Neural progenitor cell (in vitro differentiated cells): ENCODE measurements around the gene AANAT.

Source experiments
- EZH2 ChIP-seq: fragments of 200-600 bp; sonication (generic); IDR thresholded peaks from 2 replicates; pipeline ENCODE4 v1.6.1; 2017; ENCODE audit warnings: antibody characterized with exemption, mild to moderate bottlenecking, moderate library complexity
- TF ChIP-seq, protein P1 (sequence below): fragments of 200-600 bp; sonication (generic); IDR thresholded peaks from 2 replicates; pipeline ENCODE4 v1.5.1; 2017; ENCODE audit warnings: antibody characterized with exemption, mild to moderate bottlenecking

DNA sequence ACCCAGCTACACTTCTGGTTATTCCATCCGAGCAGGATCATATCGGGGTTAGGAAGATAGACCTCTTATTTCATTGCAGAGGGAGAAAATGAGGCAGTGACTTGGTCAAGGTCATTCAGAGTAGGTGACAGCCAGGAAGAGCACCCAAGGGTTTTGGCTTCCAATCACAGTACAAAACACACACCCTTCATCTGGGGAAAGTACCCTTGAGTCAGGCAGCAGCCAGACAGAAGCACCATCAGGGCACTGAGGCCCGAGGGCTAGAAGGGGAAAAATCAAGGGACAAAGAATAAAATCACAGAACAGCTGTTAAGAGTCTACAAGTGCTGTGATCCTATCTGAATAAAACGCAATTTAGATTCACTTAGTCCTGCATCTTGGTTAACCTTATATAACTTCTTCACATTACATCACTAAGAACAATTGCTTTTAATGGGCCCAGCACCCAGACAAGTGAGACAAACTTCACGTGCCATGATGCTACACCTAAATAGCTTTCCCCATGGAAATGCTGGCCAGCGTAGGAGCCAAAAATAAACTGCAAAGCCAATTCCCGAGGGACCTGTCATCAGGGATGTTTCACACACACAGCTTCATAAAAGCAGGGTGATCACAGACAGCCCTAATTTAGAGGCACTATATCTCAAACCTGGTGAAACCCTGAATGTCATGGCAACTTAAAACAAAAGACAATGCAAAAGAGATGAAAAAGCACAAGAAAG is 19.3 kb upstream of the AANAT start:
- no peak for TF ChIP-seq EZH2
- TF ChIP-seq, protein P1, sequence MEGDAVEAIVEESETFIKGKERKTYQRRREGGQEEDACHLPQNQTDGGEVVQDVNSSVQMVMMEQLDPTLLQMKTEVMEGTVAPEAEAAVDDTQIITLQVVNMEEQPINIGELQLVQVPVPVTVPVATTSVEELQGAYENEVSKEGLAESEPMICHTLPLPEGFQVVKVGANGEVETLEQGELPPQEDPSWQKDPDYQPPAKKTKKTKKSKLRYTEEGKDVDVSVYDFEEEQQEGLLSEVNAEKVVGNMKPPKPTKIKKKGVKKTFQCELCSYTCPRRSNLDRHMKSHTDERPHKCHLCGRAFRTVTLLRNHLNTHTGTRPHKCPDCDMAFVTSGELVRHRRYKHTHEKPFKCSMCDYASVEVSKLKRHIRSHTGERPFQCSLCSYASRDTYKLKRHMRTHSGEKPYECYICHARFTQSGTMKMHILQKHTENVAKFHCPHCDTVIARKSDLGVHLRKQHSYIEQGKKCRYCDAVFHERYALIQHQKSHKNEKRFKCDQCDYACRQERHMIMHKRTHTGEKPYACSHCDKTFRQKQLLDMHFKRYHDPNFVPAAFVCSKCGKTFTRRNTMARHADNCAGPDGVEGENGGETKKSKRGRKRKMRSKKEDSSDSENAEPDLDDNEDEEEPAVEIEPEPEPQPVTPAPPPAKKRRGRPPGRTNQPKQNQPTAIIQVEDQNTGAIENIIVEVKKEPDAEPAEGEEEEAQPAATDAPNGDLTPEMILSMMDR: no peak
